ENCODE results near the gene ERAS. TPM values are rescaled to one million over a fixed set of nuclear protein-coding genes. Genes with fewer than 3 reads are reported as not detected.

The ERAS gene
- total and polyA plus RNA-seq, 10 donors = 0.08 to 0.79 (median 0.10) TPM; not detected in 7

DNA sequence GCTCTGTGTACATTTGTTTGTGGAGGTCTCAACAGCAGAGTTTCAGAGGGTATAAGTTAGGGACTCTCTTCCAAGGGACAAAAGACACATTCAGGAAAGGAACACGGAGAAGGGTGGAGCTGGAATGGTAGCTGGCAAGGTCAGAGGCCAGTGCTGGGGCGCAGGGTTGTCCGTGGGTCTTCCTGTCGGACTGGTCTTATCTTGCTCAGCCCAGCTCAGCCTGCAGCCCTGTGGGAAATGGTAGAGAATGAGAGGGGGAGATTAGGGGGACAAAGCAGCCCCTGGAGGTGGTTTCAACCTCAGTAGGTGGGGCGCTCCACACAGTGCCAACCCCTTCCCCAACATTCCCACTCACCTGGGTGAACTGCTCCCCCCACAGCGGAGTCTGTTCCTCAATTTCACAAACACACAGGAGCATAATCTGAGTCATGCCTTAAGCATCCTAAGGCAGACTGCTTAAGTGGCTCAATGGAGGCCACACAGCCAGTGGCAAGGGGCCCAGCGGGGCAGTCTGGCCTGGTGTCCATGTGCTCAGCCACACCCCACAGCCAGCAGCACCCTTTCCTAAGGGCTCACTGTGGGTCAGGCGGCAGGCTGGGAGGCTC is 31.3 kb upstream of the ERAS start:
- no peak for DNase-seq
- Histone ChIP-seq H3K36me3 (no peaks in the 10 kb centered on the region), H3K27me3 (replicated peaks in 1 of 7) (no peaks in the 10 kb centered on the region), H3K27ac (no peak overlapping the region), H3K4me3 (no peak overlapping the region), H3K4me1 (no peaks in the 10 kb centered on the region), H3K9me3 (no peaks in the 10 kb centered on the region)
- 68 to 81% (median 76%) methylated on average over 4 to 8 of the region's 8 CpGs for WGBS, 5 donors
- TF ChIP-seq POLR2AphosphoS5 (IDR thresholded peaks at IDR 0.05) (no peak), CTCF (IDR thresholded peaks at IDR 0.05 in 8 of 11, conservative IDR thresholded peaks at IDR 0.05 in 3 of 11) (no peak), POLR2A (IDR thresholded peaks at IDR 0.05) (no peak)
- intact Hi-C loops (cut with DNase I; ENCODE audit: low total_unique reads) = no loop called here

- TF ChIP-seq POLR2A (IDR thresholded peaks at IDR 0.05) (no peak), POLR2AphosphoS5 (IDR thresholded peaks at IDR 0.05) (no peak), CTCF (IDR thresholded peaks at IDR 0.05 in 8 of 11, conservative IDR thresholded peaks at IDR 0.05 in 3 of 11) (no peak)
- Histone ChIP-seq H3K36me3 (no peaks in the 10 kb centered on the region), H3K4me3 (no peak overlapping the region), H3K4me1 (peaks cover 0 to 15% (median 8%) of the 10 kb centered on the region in 6 donors), H3K27me3 (replicated peaks in 1 of 7) (no peaks in the 10 kb centered on the region), H3K9me3 (no peaks in the 10 kb centered on the region), H3K27ac (no peak overlapping the region)
- 71 to 87% (median 81%) methylated on average over 2 of the region's 2 CpGs for WGBS, 5 donors
- DNase-seq = no peak
- intact Hi-C loops (cut with DNase I; ENCODE audit: low total_unique reads) = no loop called here
Measured at GRCh38 chrX:48798318-48798717, 28.0 kb upstream of the ERAS start.

- Histone ChIP-seq H3K27me3 (replicated peaks in 1 of 7) (no peaks in the 10 kb centered on the region), H3K27ac (peak overlapping the region; percentile 88 to 97 (median 91)), H3K36me3 (peaks cover 0 to 21% (median 0%) of the 10 kb centered on the region in 6 donors), H3K9me3 (no peaks in the 10 kb centered on the region), H3K4me3 (peak overlapping the region; percentile 37 to 73 (median 52)), H3K4me1 (peaks cover 0 to 15% (median 8%) of the 10 kb centered on the region in 6 donors)
- peak in 1 of 11 experiments; percentile 16 for TF ChIP-seq CTCF (IDR thresholded peaks at IDR 0.05 in 8 of 11, conservative IDR thresholded peaks at IDR 0.05 in 3 of 11)
- TF ChIP-seq POLR2AphosphoS5 (IDR thresholded peaks at IDR 0.05) = no peak
- DNase-seq = peak; percentile 66
- intact Hi-C loops (cut with DNase I; ENCODE audit: low total_unique reads) = loop anchor here (10.0 kb wide), 1 partner anchor 94 kb away; the partner anchor contains the start of genes PQBP1 and TIMM17B
- 16 to 52% (median 19%) methylated on average over 13 to 17 of the region's 17 CpGs for WGBS, 5 donors
Measured at GRCh38 chrX:48800574-48801279, 25.6 kb upstream of the ERAS start.
